RWPE1 (cell line): ENCODE results near the gene SLC16A7.

Experiments
- CTCF ChIA-PET: fragments of 350-600 bp; sonication (Branson Sonifier 250); formaldehyde crosslinking; extraction: SDS; loops from one replicate; lab custom pipeline; 2021; lab: Yijun Ruan, JAX
- POLR2A ChIA-PET: fragments of 400-600 bp; formaldehyde crosslinking; extraction: SDS; loops from one replicate; lab custom pipeline; 2020; ENCODE audit warnings: antibody characterized with exemption; ENCODE audit not compliant: low non-redundant PET; lab: Yijun Ruan, JAX
- DNase-seq: peaks from one replicate; pipeline ENCODE4 v3.0.0; 2012; ENCODE audit warnings: low spot score
- H3K27ac ChIP-seq: fragments of 450-650 bp; 2 replicates; pipeline ENCODE4 v1.5.1; 2017
- CTCF ChIP-seq: fragments of 450-650 bp; conservative IDR thresholded peaks from 2 replicates; pipeline ENCODE4 v1.5.1; 2017; ENCODE audit warnings: low read depth, mild to moderate bottlenecking

Gene SLC16A7

GRCh38 chr12:59578254-59578653 lies 17.6 kb upstream of the SLC16A7 start:
- no peak for DNase-seq
- CTCF ChIA-PET: interaction anchor here (0.6 kb wide), 1 partner anchor 1647 kb away, joined by 3 read pairs; no protein-coding TSS in a partner anchor

GRCh38 chr12:59579631-59580030 lies 16.2 kb upstream of the SLC16A7 start:
- ChIA-PET CTCF (no interaction called here), POLR2A (no interaction called here)

More at GRCh38 chr12:59578254-59578653, 17.6 kb upstream of the SLC16A7 start:
- no peak for TF ChIP-seq CTCF
- H3K27ac ChIP-seq: no peak overlapping the region
- POLR2A ChIA-PET: no interaction called here

GRCh38 chr12:59580050-59580449 lies 15.8 kb upstream of the SLC16A7 start:
- TF ChIP-seq CTCF: no peak
- CTCF ChIA-PET: no interaction called here
- DNase-seq: no peak
- H3K27ac ChIP-seq: no peak overlapping the region
- POLR2A ChIA-PET: no interaction called here

More at GRCh38 chr12:59579631-59580030, 16.2 kb upstream of the SLC16A7 start:
- DNase-seq: no peak
- TF ChIP-seq CTCF: no peak
- no peak overlapping the region for H3K27ac ChIP-seq

GRCh38 chr12:59583003-59583712 lies 12.7 kb upstream of the SLC16A7 start:
- ChIA-PET POLR2A (no interaction called here), CTCF (no interaction called here)

GRCh38 chr12:59587710-59588109 lies 8.1 kb upstream of the SLC16A7 start:
- no peak for DNase-seq
- H3K27ac ChIP-seq: no peak overlapping the region
- POLR2A ChIA-PET: no interaction called here
- CTCF ChIA-PET: interaction anchor here (0.6 to 0.7 kb wide), 2 partner anchors 33 to 879 kb away, joined by 3 read pairs; no protein-coding TSS in a partner anchor
- TF ChIP-seq CTCF: no peak

More at GRCh38 chr12:59583003-59583712, 12.7 kb upstream of the SLC16A7 start:
- H3K27ac ChIP-seq: no peak overlapping the region
- no peak for DNase-seq
- TF ChIP-seq CTCF: no peak

- no peak for TF ChIP-seq CTCF
- DNase-seq: no peak
- ChIA-PET POLR2A (no interaction called here), CTCF (interaction anchor here (0.7 to 0.8 kb wide), 2 partner anchors 70 to 760 kb away, joined by 3 read pairs; no protein-coding TSS in a partner anchor)
- H3K27ac ChIP-seq: no peak overlapping the region
Observed at GRCh38 chr12:59593761-59594160, 2.1 kb upstream of the SLC16A7 start.
